NCI-H82 treated with DMSO at 0.1 percent for 48 hours (cell line): ENCODE measurements around the gene VEZT.
"Not testable (repeated sequence)": the region's sequence is repeated elsewhere in the genome, so short reads cannot be mapped to it uniquely, and the experiment has no call there.

Experiments used
- DNase-seq: peaks from one replicate; lab custom pipeline; 2025; ENCODE audit not compliant: unreplicated experiment; lab: John Stamatoyannopoulos, UW

VEZT gene

GRCh38 chr12:95224202-95225170 is 6.9 kb downstream of the VEZT start:
- no peak for DNase-seq

- DNase-seq: no peak
Observed at GRCh38 chr12:95225645-95226212, 8.1 kb downstream of the VEZT start.

- DNase-seq: no peak
Observed at GRCh38 chr12:95227818-95228356, 10.3 kb downstream of the VEZT start.

- no peak for DNase-seq
Observed at GRCh38 chr12:95228617-95229016, 11.0 kb downstream of the VEZT start.

GRCh38 chr12:95229636-95230035 is 12.0 kb downstream of the VEZT start:
- no peak for DNase-seq

GRCh38 chr12:95230313-95230712 is 12.7 kb downstream of the VEZT start:
- no peak for DNase-seq

- no peak for DNase-seq
Observed at GRCh38 chr12:95231190-95231589, 13.6 kb downstream of the VEZT start.

- DNase-seq: not testable (repeated sequence)
Observed at GRCh38 chr12:95234187-95234586, 16.6 kb downstream of the VEZT start.

- DNase-seq: not testable (repeated sequence)
Observed at GRCh38 chr12:95235621-95236020, 18.0 kb downstream of the VEZT start.

- no peak for DNase-seq
Observed at GRCh38 chr12:95237315-95237714, 19.7 kb downstream of the VEZT start.

- DNase-seq: no peak
Observed at GRCh38 chr12:95238150-95238549, 20.5 kb downstream of the VEZT start.

GRCh38 chr12:95239216-95239615 is 21.6 kb downstream of the VEZT start:
- DNase-seq: no peak

GRCh38 chr12:95239835-95240234 is 22.2 kb downstream of the VEZT start:
- not testable (repeated sequence) for DNase-seq

GRCh38 chr12:95240556-95240955 is 22.9 kb downstream of the VEZT start:
- DNase-seq: no peak

- DNase-seq: not testable (repeated sequence)
Observed at GRCh38 chr12:95241138-95241537, 23.5 kb downstream of the VEZT start.

GRCh38 chr12:95241761-95242506 is 24.3 kb downstream of the VEZT start:
- DNase-seq: no peak

- no peak for DNase-seq
Observed at GRCh38 chr12:95243497-95244183, 26.0 kb downstream of the VEZT start.

GRCh38 chr12:95244350-95244749 is 26.7 kb downstream of the VEZT start:
- no peak for DNase-seq

GRCh38 chr12:95248095-95248494 is 30.5 kb downstream of the VEZT start:
- no peak for DNase-seq

- peak; percentile 25 for DNase-seq
Observed at GRCh38 chr12:95248604-95249360, 31.2 kb downstream of the VEZT start.
